ENCODE measurements around the gene PDE6C.

DNA sequence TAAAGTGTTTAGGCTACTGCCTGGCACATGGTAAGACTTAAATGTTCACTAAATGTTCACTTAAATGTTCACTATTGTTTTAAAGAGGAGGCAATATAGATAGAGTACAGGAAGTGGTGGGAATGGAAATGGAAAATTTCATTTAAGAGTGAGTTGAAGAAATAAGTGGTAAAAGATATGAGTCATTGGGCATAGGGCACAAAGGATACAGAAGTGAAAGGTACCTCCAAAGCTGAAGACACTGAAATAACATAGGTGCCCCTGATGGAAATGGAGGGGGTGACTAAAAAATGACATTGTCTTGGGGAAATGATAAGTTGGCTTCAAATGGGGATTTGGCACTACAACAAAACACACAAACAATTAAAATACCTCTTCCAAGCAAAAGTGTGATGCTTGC is 95.3 kb downstream of the PDE6C start:
- TF ChIP-seq GATA3 (IDR thresholded peaks at IDR 0.05; ENCODE audit: low read depth, low read length) (no peak), GATA2 (IDR thresholded peaks at IDR 0.05; ENCODE audit: low read depth, low read length) (no peak)

Data from SH-SY5Y (cell line).